Mesenchymal stem cell (in vitro differentiated cells and primary cell): ENCODE measurements around the gene VIPR2.

ENCODE experiments used
- DNase-seq: peaks from one replicate; pipeline ENCODE4 v3.0.0-alpha.2; 2013
- H2AFZ ChIP-seq: one replicate; pipeline ENCODE4 v1.6.1; 2013; ENCODE audit warnings: low read depth, mild to moderate bottlenecking, control low read depth, inconsistent platforms, low read length, moderate library complexity
- H2AK5ac ChIP-seq: 2 replicates; pipeline ENCODE4 v1.6.1; 2013; ENCODE audit warnings: low read length, moderate library complexity, mild to moderate bottlenecking, inconsistent platforms; ENCODE audit not compliant: severe bottlenecking
- H2BK120ac ChIP-seq: one replicate; pipeline ENCODE4 v1.6.1; 2013; ENCODE audit warnings: low read depth, mild to moderate bottlenecking, inconsistent platforms, low read length, moderate library complexity
- H2BK12ac ChIP-seq, 2 experiments: one replicate each; pipeline ENCODE4 v1.6.1; 2013; ENCODE audit warnings: inconsistent platforms in 2 of 2, low read length in 2 of 2, mild to moderate bottlenecking in 2 of 2, moderate library complexity in 2 of 2, control low read depth in 1 of 2
- H2BK15ac ChIP-seq: one replicate; pipeline ENCODE4 v1.6.1; 2013; ENCODE audit warnings: mild to moderate bottlenecking, low read depth, inconsistent platforms; ENCODE audit not compliant: poor library complexity, severe bottlenecking
- H2BK5ac ChIP-seq: 2 replicates; pipeline ENCODE4 v1.6.1; 2013; ENCODE audit warnings: low read depth, mild to moderate bottlenecking, low read length, control low read depth, inconsistent platforms; ENCODE audit not compliant: poor library complexity, severe bottlenecking
- H3K14ac ChIP-seq, 2 experiments: one replicate each; pipeline ENCODE4 v1.6.1; 2013; ENCODE audit warnings: inconsistent platforms in 2 of 2, low read length in 2 of 2, control low read depth in 1 of 2, mild to moderate bottlenecking in 1 of 2, moderate library complexity in 1 of 2
- H3K18ac ChIP-seq, 2 experiments: one replicate each; pipeline ENCODE4 v1.6.1; 2013; ENCODE audit warnings: inconsistent platforms in 2 of 2, low read length in 2 of 2, control low read depth in 1 of 2, low read depth in 1 of 2, mild to moderate bottlenecking in 1 of 2
- H3K23ac ChIP-seq, 2 experiments: one replicate each; pipeline ENCODE4 v1.6.1; 2013; ENCODE audit warnings: inconsistent platforms in 2 of 2, low read length in 2 of 2, mild to moderate bottlenecking in 2 of 2, moderate library complexity in 2 of 2, control low read depth in 1 of 2
- H3K27ac ChIP-seq: 2 replicates; pipeline ENCODE4 v1.5.1; 2013; ENCODE audit warnings: mild to moderate bottlenecking, moderate library complexity, low read length, control low read depth, inconsistent platforms; ENCODE audit not compliant: poor library complexity, severe bottlenecking
- H3K27me3 ChIP-seq, 2 experiments: 2 replicates each; pipeline versions ENCODE4 v1.6.1 to v1.7.0; 2013; ENCODE audit warnings: low read length in 2 of 2, mild to moderate bottlenecking in 2 of 2, moderate library complexity in 2 of 2, control low read depth in 1 of 2, inconsistent platforms in 1 of 2; ENCODE audit not compliant: control insufficient read depth in 1 of 2, insufficient read depth in 1 of 2
- H3K36me3 ChIP-seq, 2 experiments: 2 replicates each; pipeline versions ENCODE4 v1.6.1 to v1.7.0; 2013; ENCODE audit warnings: low read length in 2 of 2, control low read depth in 1 of 2, inconsistent platforms in 1 of 2, low read depth in 1 of 2, mild to moderate bottlenecking in 1 of 2; ENCODE audit not compliant: insufficient read depth in 2 of 2, control insufficient read depth in 1 of 2
- H3K4ac ChIP-seq, 2 experiments: one replicate each; pipeline ENCODE4 v1.6.1; 2013; ENCODE audit warnings: inconsistent platforms in 2 of 2, low read length in 2 of 2, mild to moderate bottlenecking in 2 of 2, moderate library complexity in 2 of 2, control low read depth in 1 of 2, low read depth in 1 of 2
- H3K4me1 ChIP-seq: 2 replicates; pipeline ENCODE4 v1.6.1; 2013; ENCODE audit warnings: low read depth, low read length, control low read depth; ENCODE audit not compliant: control insufficient read depth, insufficient read depth
- H3K4me2 ChIP-seq: 2 replicates; pipeline ENCODE4 v1.6.1; 2013; ENCODE audit warnings: low read length, mild to moderate bottlenecking, inconsistent platforms; ENCODE audit not compliant: poor library complexity, severe bottlenecking
- H3K4me3 ChIP-seq, 2 experiments: 2 replicates each; pipeline versions ENCODE4 v1.5.1 to v1.7.0; 2013; ENCODE audit warnings: low read length in 2 of 2, mild to moderate bottlenecking in 2 of 2, control low read depth in 1 of 2, low read depth in 1 of 2; ENCODE audit not compliant: insufficient read depth in 1 of 2
- H3K79me1 ChIP-seq: replicated peaks from 2 replicates; pipeline ENCODE4 v1.6.1; 2013; ENCODE audit warnings: mild to moderate bottlenecking, control low read depth, low read length, inconsistent platforms; ENCODE audit not compliant: poor library complexity, severe bottlenecking
- H3K9ac ChIP-seq: 2 replicates; pipeline ENCODE4 v1.7.0; 2013; ENCODE audit warnings: mild to moderate bottlenecking, low read length, moderate library complexity
- H3K9me3 ChIP-seq: 2 replicates; pipeline ENCODE4 v1.7.0; 2013; ENCODE audit warnings: mild to moderate bottlenecking, low read length; ENCODE audit not compliant: control insufficient read depth
- H4K8ac ChIP-seq: one replicate; pipeline ENCODE4 v1.6.1; 2013; ENCODE audit warnings: inconsistent platforms, mild to moderate bottlenecking, low read length, moderate library complexity
- H4K91ac ChIP-seq: one replicate; pipeline ENCODE4 v1.6.1; 2013; ENCODE audit warnings: mild to moderate bottlenecking, low read length, inconsistent platforms
- WGBS: methylation state at CpG from one replicate; pipeline ENCODE4 v1.1.7; 2013; ENCODE audit warnings: mixed read lengths; 5-methylcytosine and 5-hydroxymethylcytosine counted together

Gene VIPR2

DNA sequence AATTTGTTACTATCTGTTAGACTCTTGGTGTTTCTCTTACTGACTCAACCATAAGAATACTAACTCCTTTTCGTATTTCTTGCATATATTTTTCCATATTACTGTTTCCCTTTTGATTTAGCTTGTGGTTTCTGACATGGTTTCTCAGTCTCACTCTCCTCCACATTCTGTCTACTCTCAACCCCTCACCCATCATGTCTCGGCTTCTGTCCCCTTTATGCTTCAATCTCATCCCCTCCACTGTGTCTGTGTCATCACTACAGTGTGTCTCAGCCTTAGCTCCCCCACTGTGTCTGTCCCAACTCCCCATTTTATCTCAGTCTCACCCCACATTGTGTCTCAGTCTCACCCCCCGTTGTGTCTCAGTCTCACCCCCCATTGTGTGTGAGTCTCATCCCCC is 126.9 kb downstream of the VIPR2 start:
- no peaks in the 10 kb centered on the region for H3K27me3 ChIP-seq
- H3K36me3 ChIP-seq = peaks cover 0 to 2% of the 10 kb centered on the region in 2 experiments
- H2AK5ac ChIP-seq = peak overlapping the region; percentile 60
- no peak overlapping the region for H2BK15ac ChIP-seq
- no peak for DNase-seq
- H4K91ac ChIP-seq = no peak overlapping the region
- no peak overlapping the region for H3K4me2 ChIP-seq
- H4K8ac ChIP-seq = no peak overlapping the region
- H3K27ac ChIP-seq = no peak overlapping the region
- no peak overlapping the region for H2BK12ac ChIP-seq
- H3K18ac ChIP-seq = no peak overlapping the region
- H3K79me1 ChIP-seq = no peaks in the 10 kb centered on the region
- H3K9me3 ChIP-seq = no peaks in the 10 kb centered on the region
- no peak overlapping the region for H3K4ac ChIP-seq
- H2AFZ ChIP-seq = no peak overlapping the region
- H2BK120ac ChIP-seq = no peak overlapping the region
- H3K23ac ChIP-seq = no peak overlapping the region
- H2BK5ac ChIP-seq = no peak overlapping the region
- H3K14ac ChIP-seq = no peak overlapping the region
- H3K9ac ChIP-seq = no peak overlapping the region
- peaks cover 49% of the 10 kb centered on the region for H3K4me1 ChIP-seq
- no peak overlapping the region for H3K4me3 ChIP-seq
- 72% methylated on average over 2 of the region's 3 CpGs for WGBS

DNA sequence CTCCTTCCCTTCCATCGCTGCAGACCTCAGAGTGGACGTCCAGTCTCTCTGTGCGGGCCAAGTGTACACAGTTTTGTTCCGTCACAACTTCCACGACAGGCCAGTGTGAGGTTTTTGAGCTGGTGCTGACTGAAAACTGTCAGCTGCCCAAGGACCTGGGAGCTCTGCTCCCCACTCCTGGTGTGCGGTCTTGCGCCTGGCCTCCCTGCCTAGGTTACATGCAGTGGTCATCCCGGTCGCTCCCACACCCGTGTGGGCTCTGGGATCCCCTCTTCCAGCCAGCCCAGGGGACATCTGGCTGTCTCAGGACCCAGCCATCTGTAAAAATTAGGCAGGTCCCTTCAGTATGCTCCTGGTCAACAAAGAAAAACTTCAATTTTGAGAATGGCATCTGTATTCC is 127.5 kb downstream of the VIPR2 start:
- no peak for DNase-seq
- H3K4me3 ChIP-seq = no peak overlapping the region
- no peak overlapping the region for H3K14ac ChIP-seq
- H2AK5ac ChIP-seq = peak overlapping the region; percentile 37
- H3K23ac ChIP-seq = no peak overlapping the region
- H2BK15ac ChIP-seq = no peak overlapping the region
- H3K27ac ChIP-seq = no peak overlapping the region
- no peaks in the 10 kb centered on the region for H3K9me3 ChIP-seq
- no peak overlapping the region for H2BK12ac ChIP-seq
- peaks cover 0 to under 1% of the 10 kb centered on the region in 2 experiments for H3K27me3 ChIP-seq
- H3K18ac ChIP-seq = no peak overlapping the region
- no peak overlapping the region for H2AFZ ChIP-seq
- no peak overlapping the region for H4K8ac ChIP-seq
- no peak overlapping the region for H3K9ac ChIP-seq
- no peak overlapping the region for H2BK5ac ChIP-seq
- 87% methylated on average over 10 of the region's 10 CpGs for WGBS
- no peaks in the 10 kb centered on the region for H3K79me1 ChIP-seq
- H3K4ac ChIP-seq = no peak overlapping the region
- H3K36me3 ChIP-seq = peaks cover 0 to 2% of the 10 kb centered on the region in 2 experiments
- H3K4me2 ChIP-seq = no peak overlapping the region
- H4K91ac ChIP-seq = no peak overlapping the region
- H2BK120ac ChIP-seq = no peak overlapping the region
- peaks cover 46% of the 10 kb centered on the region for H3K4me1 ChIP-seq

GRCh38 chr7:159016591-159016990 is 128.1 kb downstream of the VIPR2 start:
- no peak overlapping the region for H2AFZ ChIP-seq
- no peak overlapping the region for H3K14ac ChIP-seq
- no peak overlapping the region for H3K4me3 ChIP-seq
- peaks cover 45% of the 10 kb centered on the region for H3K4me1 ChIP-seq
- no peaks in the 10 kb centered on the region for H3K79me1 ChIP-seq
- no peak overlapping the region for H2BK12ac ChIP-seq
- no peaks in the 10 kb centered on the region for H3K9me3 ChIP-seq
- H3K4me2 ChIP-seq = no peak overlapping the region
- H2AK5ac ChIP-seq = peak overlapping the region; percentile 67
- peak overlapping the region; percentile 18 for H4K91ac ChIP-seq
- H3K27ac ChIP-seq = no peak overlapping the region
- WGBS = 96% methylated on average over 19 of the region's 19 CpGs
- no peak overlapping the region for H4K8ac ChIP-seq
- H3K27me3 ChIP-seq = peaks cover 0 to 3% of the 10 kb centered on the region in 2 experiments
- no peak overlapping the region for H3K18ac ChIP-seq
- H3K23ac ChIP-seq = no peak overlapping the region
- no peak overlapping the region for H2BK5ac ChIP-seq
- no peak overlapping the region for H3K9ac ChIP-seq
- H2BK15ac ChIP-seq = no peak overlapping the region
- no peak overlapping the region for H3K4ac ChIP-seq
- H2BK120ac ChIP-seq = no peak overlapping the region
- no peak for DNase-seq
- peaks cover 0 to 2% of the 10 kb centered on the region in 2 experiments for H3K36me3 ChIP-seq

DNA sequence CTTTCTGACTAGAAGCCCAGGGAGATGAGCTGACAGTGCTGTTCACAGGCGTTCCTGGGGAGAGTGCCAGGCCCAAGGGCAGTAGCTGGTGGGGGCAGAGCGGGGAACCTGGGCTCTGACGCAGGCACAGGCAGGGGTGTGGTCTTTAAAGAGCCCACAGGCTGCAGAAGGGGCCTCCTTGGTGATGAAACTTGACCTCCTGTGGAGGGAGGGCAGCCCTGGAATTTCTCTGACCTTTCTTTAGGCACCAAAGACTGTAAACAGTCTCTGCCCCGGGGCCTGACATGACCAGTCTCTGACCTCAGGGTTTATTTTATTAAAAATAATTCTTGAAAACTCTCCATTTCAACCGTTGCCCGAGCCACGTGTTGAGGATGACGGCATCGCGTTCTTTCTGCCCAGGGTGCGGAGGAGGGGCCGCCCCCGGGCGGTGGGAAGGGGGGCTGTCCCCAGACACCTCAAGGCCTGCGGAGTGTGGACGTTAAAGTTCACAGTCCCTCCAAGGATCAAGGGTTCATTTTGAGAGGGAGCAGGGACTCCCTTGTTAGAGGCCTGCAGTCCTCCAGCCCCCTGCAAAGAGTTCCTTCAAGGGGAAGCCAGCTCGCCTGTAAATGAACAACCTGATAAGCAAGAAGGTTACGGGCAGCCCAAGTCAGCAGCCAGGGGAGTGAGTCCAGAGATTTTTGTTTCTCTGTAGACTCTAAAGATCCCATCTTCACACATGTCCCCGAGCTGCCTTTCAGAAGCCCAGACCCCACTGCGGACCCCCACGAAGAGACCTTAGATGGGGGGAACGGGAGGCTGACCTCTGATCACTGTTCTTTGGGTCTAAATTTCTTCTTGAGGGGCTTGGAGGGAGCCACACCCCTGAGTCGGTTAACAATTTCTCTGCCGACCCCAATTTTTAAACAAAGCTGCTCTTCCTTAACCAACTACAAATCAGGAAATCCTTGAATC is 128.9 kb downstream of the VIPR2 start:
- no peak overlapping the region for H4K91ac ChIP-seq
- WGBS = 50% methylated on average over 24 of the region's 24 CpGs
- no peak overlapping the region for H3K4ac ChIP-seq

More for the DNA sequence above, 128.9 kb downstream of the VIPR2 start:
- no peak overlapping the region for H2BK15ac ChIP-seq
- H3K18ac ChIP-seq = no peak overlapping the region
- no peaks in the 10 kb centered on the region for H3K79me1 ChIP-seq
- no peak overlapping the region for H3K4me3 ChIP-seq
- H4K8ac ChIP-seq = no peak overlapping the region
- peak; percentile 52 for DNase-seq
- peaks cover 46% of the 10 kb centered on the region for H3K4me1 ChIP-seq
- H2BK12ac ChIP-seq = no peak overlapping the region
- peak overlapping the region; percentile 67 for H2AK5ac ChIP-seq
- H2BK5ac ChIP-seq = no peak overlapping the region
- H3K14ac ChIP-seq = no peak overlapping the region
- H3K36me3 ChIP-seq = peaks cover 0 to 2% of the 10 kb centered on the region in 2 experiments
- no peak overlapping the region for H2AFZ ChIP-seq
- H3K4me2 ChIP-seq = no peak overlapping the region
- no peak overlapping the region for H3K23ac ChIP-seq
- no peak overlapping the region for H2BK120ac ChIP-seq
- peaks cover 0 to 3% of the 10 kb centered on the region in 2 experiments for H3K27me3 ChIP-seq
- no peaks in the 10 kb centered on the region for H3K9me3 ChIP-seq
- peak overlapping the region; percentile 58 for H3K27ac ChIP-seq
- H3K9ac ChIP-seq = no peak overlapping the region
